ENCODE results near the gene PRKAR2B.

PRKAR2B gene

GRCh38 chr7:107109955-107110354, 65.5 kb downstream of the PRKAR2B start:
- Histone ChIP-seq H3K4me3 (ENCODE audit: low read depth in 1 of 5, low read length in 5 of 5) (no peak overlapping the region), H3K36me3 (ENCODE audit: control insufficient read depth in 5 of 5, insufficient read depth in 5 of 5, low read length in 5 of 5) (peaks cover 0 to 3% (median 0%) of the 10 kb centered on the region in 5 donors), H3K9me3 (ENCODE audit: control insufficient read depth in 5 of 5, low read length in 5 of 5) (no peaks in the 10 kb centered on the region), H3K4me1 (ENCODE audit: control insufficient read depth in 5 of 5, insufficient read depth in 5 of 5, low read length in 5 of 5) (peaks cover 0 to 22% (median 9%) of the 10 kb centered on the region in 5 donors), H3K27ac (ENCODE audit: low read depth, low read length) (no peak overlapping the region), H3K27me3 (ENCODE audit: control insufficient read depth in 5 of 5, insufficient read depth in 4 of 5, low read length in 5 of 5) (no peaks in the 10 kb centered on the region), H3K9ac (ENCODE audit: low read length in 5 of 5) (no peak overlapping the region)

GRCh38 chr7:107111196-107111595, 66.7 kb downstream of the PRKAR2B start:
- no peak overlapping the region for H3K4me3 ChIP-seq (ENCODE audit: low read depth in 1 of 5, low read length in 5 of 5)
- no peak overlapping the region for H3K27ac ChIP-seq (ENCODE audit: low read depth, low read length)
- peaks cover 0 to 3% (median 0%) of the 10 kb centered on the region in 5 donors for H3K36me3 ChIP-seq (ENCODE audit: control insufficient read depth in 5 of 5, insufficient read depth in 5 of 5, low read length in 5 of 5)
- H3K27me3 ChIP-seq (ENCODE audit: control insufficient read depth in 5 of 5, insufficient read depth in 4 of 5, low read length in 5 of 5) = no peaks in the 10 kb centered on the region
- no peaks in the 10 kb centered on the region for H3K9me3 ChIP-seq (ENCODE audit: control insufficient read depth in 5 of 5, low read length in 5 of 5)
- no peak overlapping the region for H3K9ac ChIP-seq (ENCODE audit: low read length in 5 of 5)
- peaks cover 0 to 10% (median 0%) of the 10 kb centered on the region in 5 donors for H3K4me1 ChIP-seq (ENCODE audit: control insufficient read depth in 5 of 5, insufficient read depth in 5 of 5, low read length in 5 of 5)

GRCh38 chr7:107113866-107114265, 69.4 kb downstream of the PRKAR2B start:
- no peak overlapping the region for H3K9ac ChIP-seq (ENCODE audit: low read length in 5 of 5)
- H3K4me3 ChIP-seq (ENCODE audit: low read depth in 1 of 5, low read length in 5 of 5) = no peak overlapping the region
- no peak overlapping the region for H3K27ac ChIP-seq (ENCODE audit: low read depth, low read length)
- H3K9me3 ChIP-seq (ENCODE audit: control insufficient read depth in 5 of 5, low read length in 5 of 5) = no peaks in the 10 kb centered on the region
- peaks cover 0 to 3% (median 0%) of the 10 kb centered on the region in 5 donors for H3K36me3 ChIP-seq (ENCODE audit: control insufficient read depth in 5 of 5, insufficient read depth in 5 of 5, low read length in 5 of 5)
- peaks cover 0 to 19% (median 10%) of the 10 kb centered on the region in 5 donors for H3K4me1 ChIP-seq (ENCODE audit: control insufficient read depth in 5 of 5, insufficient read depth in 5 of 5, low read length in 5 of 5)
- H3K27me3 ChIP-seq (ENCODE audit: control insufficient read depth in 5 of 5, insufficient read depth in 4 of 5, low read length in 5 of 5) = no peaks in the 10 kb centered on the region

- Histone ChIP-seq H3K27me3 (ENCODE audit: control insufficient read depth in 5 of 5, insufficient read depth in 4 of 5, low read length in 5 of 5) (no peaks in the 10 kb centered on the region), H3K9me3 (ENCODE audit: control insufficient read depth in 5 of 5, low read length in 5 of 5) (no peaks in the 10 kb centered on the region), H3K27ac (ENCODE audit: low read depth, low read length) (peak overlapping the region; percentile 38), H3K4me3 (ENCODE audit: low read depth in 1 of 5, low read length in 5 of 5) (no peak overlapping the region), H3K9ac (ENCODE audit: low read length in 5 of 5) (no peak overlapping the region), H3K36me3 (ENCODE audit: control insufficient read depth in 5 of 5, insufficient read depth in 5 of 5, low read length in 5 of 5) (peaks cover 0 to 3% (median 0%) of the 10 kb centered on the region in 5 donors), H3K4me1 (ENCODE audit: control insufficient read depth in 5 of 5, insufficient read depth in 5 of 5, low read length in 5 of 5) (peaks cover 0 to 27% (median 17%) of the 10 kb centered on the region in 5 donors)
Observed at GRCh38 chr7:107115114-107115513, 70.6 kb downstream of the PRKAR2B start.

GRCh38 chr7:107115762-107116540, 71.4 kb downstream of the PRKAR2B start:
- Histone ChIP-seq H3K27ac (ENCODE audit: low read depth, low read length) (peak overlapping the region; percentile 38), H3K4me1 (ENCODE audit: control insufficient read depth in 5 of 5, insufficient read depth in 5 of 5, low read length in 5 of 5) (peaks cover 0 to 27% (median 17%) of the 10 kb centered on the region in 5 donors), H3K9ac (ENCODE audit: low read length in 5 of 5) (no peak overlapping the region)

GRCh38 chr7:107118109-107118900, 73.8 kb downstream of the PRKAR2B start:
- Histone ChIP-seq H3K4me1 (ENCODE audit: control insufficient read depth in 5 of 5, insufficient read depth in 5 of 5, low read length in 5 of 5) (peaks cover 0 to 35% (median 17%) of the 10 kb centered on the region in 5 donors), H3K9ac (ENCODE audit: low read length in 5 of 5) (no peak overlapping the region), H3K27me3 (ENCODE audit: control insufficient read depth in 5 of 5, insufficient read depth in 4 of 5, low read length in 5 of 5) (no peaks in the 10 kb centered on the region), H3K4me3 (ENCODE audit: low read depth in 1 of 5, low read length in 5 of 5) (no peak overlapping the region), H3K9me3 (ENCODE audit: control insufficient read depth in 5 of 5, low read length in 5 of 5) (no peaks in the 10 kb centered on the region), H3K27ac (ENCODE audit: low read depth, low read length) (peak overlapping the region; percentile 69), H3K36me3 (ENCODE audit: control insufficient read depth in 5 of 5, insufficient read depth in 5 of 5, low read length in 5 of 5) (no peaks in the 10 kb centered on the region)

More at GRCh38 chr7:107115762-107116540, 71.4 kb downstream of the PRKAR2B start:
- Histone ChIP-seq H3K27me3 (ENCODE audit: control insufficient read depth in 5 of 5, insufficient read depth in 4 of 5, low read length in 5 of 5) (no peaks in the 10 kb centered on the region), H3K4me3 (ENCODE audit: low read depth in 1 of 5, low read length in 5 of 5) (no peak overlapping the region), H3K9me3 (ENCODE audit: control insufficient read depth in 5 of 5, low read length in 5 of 5) (no peaks in the 10 kb centered on the region), H3K36me3 (ENCODE audit: control insufficient read depth in 5 of 5, insufficient read depth in 5 of 5, low read length in 5 of 5) (no peaks in the 10 kb centered on the region)

- H3K9ac ChIP-seq (ENCODE audit: low read length in 5 of 5) = no peak overlapping the region
- H3K9me3 ChIP-seq (ENCODE audit: control insufficient read depth in 5 of 5, low read length in 5 of 5) = no peaks in the 10 kb centered on the region
- peak overlapping the region; percentile 69 for H3K27ac ChIP-seq (ENCODE audit: low read depth, low read length)
- no peak overlapping the region for H3K4me3 ChIP-seq (ENCODE audit: low read depth in 1 of 5, low read length in 5 of 5)
- H3K4me1 ChIP-seq (ENCODE audit: control insufficient read depth in 5 of 5, insufficient read depth in 5 of 5, low read length in 5 of 5) = peaks cover 0 to 35% (median 17%) of the 10 kb centered on the region in 5 donors
- no peaks in the 10 kb centered on the region for H3K36me3 ChIP-seq (ENCODE audit: control insufficient read depth in 5 of 5, insufficient read depth in 5 of 5, low read length in 5 of 5)
- H3K27me3 ChIP-seq (ENCODE audit: control insufficient read depth in 5 of 5, insufficient read depth in 4 of 5, low read length in 5 of 5) = no peaks in the 10 kb centered on the region
Observed at GRCh38 chr7:107119376-107120105, 75.0 kb downstream of the PRKAR2B start.

- Histone ChIP-seq H3K27ac (ENCODE audit: low read depth, low read length) (peak overlapping the region; percentile 68), H3K9me3 (ENCODE audit: control insufficient read depth in 5 of 5, low read length in 5 of 5) (no peaks in the 10 kb centered on the region), H3K27me3 (ENCODE audit: control insufficient read depth in 5 of 5, insufficient read depth in 4 of 5, low read length in 5 of 5) (no peaks in the 10 kb centered on the region), H3K4me3 (ENCODE audit: low read depth in 1 of 5, low read length in 5 of 5) (no peak overlapping the region), H3K9ac (ENCODE audit: low read length in 5 of 5) (peak overlapping the region in 1 of 5 donors; percentile 13), H3K36me3 (ENCODE audit: control insufficient read depth in 5 of 5, insufficient read depth in 5 of 5, low read length in 5 of 5) (no peaks in the 10 kb centered on the region), H3K4me1 (ENCODE audit: control insufficient read depth in 5 of 5, insufficient read depth in 5 of 5, low read length in 5 of 5) (peaks cover 0 to 28% (median 17%) of the 10 kb centered on the region in 5 donors)
Observed at GRCh38 chr7:107122486-107122911, 78.0 kb downstream of the PRKAR2B start.

GRCh38 chr7:107123392-107123791, 78.9 kb downstream of the PRKAR2B start:
- peaks cover 0 to 21% (median 12%) of the 10 kb centered on the region in 5 donors for H3K4me1 ChIP-seq (ENCODE audit: control insufficient read depth in 5 of 5, insufficient read depth in 5 of 5, low read length in 5 of 5)
- no peak overlapping the region for H3K4me3 ChIP-seq (ENCODE audit: low read depth in 1 of 5, low read length in 5 of 5)
- peak overlapping the region; percentile 68 for H3K27ac ChIP-seq (ENCODE audit: low read depth, low read length)

More at GRCh38 chr7:107123392-107123791, 78.9 kb downstream of the PRKAR2B start:
- Histone ChIP-seq H3K27me3 (ENCODE audit: control insufficient read depth in 5 of 5, insufficient read depth in 4 of 5, low read length in 5 of 5) (no peaks in the 10 kb centered on the region), H3K36me3 (ENCODE audit: control insufficient read depth in 5 of 5, insufficient read depth in 5 of 5, low read length in 5 of 5) (no peaks in the 10 kb centered on the region), H3K9me3 (ENCODE audit: control insufficient read depth in 5 of 5, low read length in 5 of 5) (no peaks in the 10 kb centered on the region), H3K9ac (ENCODE audit: low read length in 5 of 5) (no peak overlapping the region)
